Neural cell (in vitro differentiated cells): ENCODE measurements around the gene TMEM258. TPM values are rescaled to one million over a fixed set of nuclear protein-coding genes. Genes with fewer than 3 reads are reported as not detected.

Experiments
- H2AFZ ChIP-seq: fragments of 200-600, 300-800 bp; sonication (generic), shearing (Covaris generic); 2 replicates; pipeline ENCODE4 v1.6.0; 2014; ENCODE audit warnings: low read depth, mild to moderate bottlenecking, antibody characterized with exemption, low read length, moderate library complexity
- H3F3A ChIP-seq: fragments of 200-600 bp; shearing (Covaris generic); 2 replicates; pipeline ENCODE4 v1.6.1; 2016; ENCODE audit warnings: mild to moderate bottlenecking, moderate library complexity, mixed read lengths, antibody characterized with exemption, low read length; ENCODE audit not compliant: insufficient read depth, poor library complexity, severe bottlenecking
- H3K27ac ChIP-seq: fragments of 200-600, 300-800 bp; sonication (generic), shearing (Covaris generic); 2 replicates; pipeline ENCODE4 v1.5.1; 2014; ENCODE audit warnings: mild to moderate bottlenecking, low read length, moderate library complexity
- H3K27me3 ChIP-seq: fragments of 300-800, 200-600 bp; sonication (generic), shearing (Covaris generic); 2 replicates; pipeline ENCODE4 v1.6.0; 2014; ENCODE audit warnings: mild to moderate bottlenecking, low read depth, low read length, moderate library complexity; ENCODE audit not compliant: insufficient read depth
- H3K36me3 ChIP-seq: fragments of 300-800, 200-600 bp; sonication (generic), shearing (Covaris generic); 2 replicates; pipeline ENCODE4 v1.5.1; 2014; ENCODE audit warnings: mild to moderate bottlenecking, antibody characterized with exemption, low read length, moderate library complexity; ENCODE audit not compliant: insufficient read depth
- H3K4me2 ChIP-seq: fragments of 300-800, 200-600 bp; sonication (generic), shearing (Covaris generic); 2 replicates; pipeline ENCODE4 v1.6.0; 2014; ENCODE audit warnings: mild to moderate bottlenecking, low read length
- H3K4me3 ChIP-seq: fragments of 300-800, 200-600 bp; sonication (generic), shearing (Covaris generic); 2 replicates; pipeline ENCODE4 v1.5.1; 2014; ENCODE audit warnings: mild to moderate bottlenecking, low read length, moderate library complexity
- H3K79me2 ChIP-seq: fragments of 200-600 bp; shearing (Covaris generic); replicated peaks from 2 replicates; pipeline ENCODE4 v1.6.0; 2014; ENCODE audit warnings: mild to moderate bottlenecking, low read length, moderate library complexity; ENCODE audit not compliant: insufficient read depth
- H3K9ac ChIP-seq: fragments of 300-800, 200-600 bp; sonication (generic), shearing (Covaris generic); 2 replicates; pipeline ENCODE4 v1.6.1; 2016; ENCODE audit warnings: mild to moderate bottlenecking, low read length, mixed read lengths
- H3K9me2 ChIP-seq: fragments of 200-600 bp; shearing (Covaris generic); 2 replicates; pipeline ENCODE4 v1.6.1; 2016; ENCODE audit warnings: mild to moderate bottlenecking, low read length, mixed read lengths; ENCODE audit not compliant: insufficient read depth
- H3K9me3 ChIP-seq: fragments of 200-600, 300-800 bp; sonication (generic), shearing (Covaris generic); 2 replicates; pipeline ENCODE4 v1.6.1; 2016; ENCODE audit warnings: mild to moderate bottlenecking, mixed run types, low read length, moderate library complexity, mixed read lengths
- H4K20me1 ChIP-seq: fragments of 200-600 bp; shearing (Covaris generic); 2 replicates; pipeline ENCODE4 v1.6.1; 2016; ENCODE audit warnings: mild to moderate bottlenecking, mixed run types; ENCODE audit not compliant: insufficient read depth
- EP300 ChIP-seq: fragments of 450-650 bp; conservative IDR thresholded peaks from 2 replicates; pipeline ENCODE4 v1.6.1; 2014; ENCODE audit warnings: antibody characterized with exemption, mild to moderate bottlenecking, moderate library complexity; ENCODE audit not compliant: poor library complexity, severe bottlenecking
- EZH2 ChIP-seq: fragments of 200-600, 300-800 bp; shearing (Covaris generic), sonication (generic); IDR thresholded peaks from 2 replicates; pipeline ENCODE4 v1.6.1; 2014; ENCODE audit warnings: antibody characterized with exemption, low read length, borderline replicate concordance, mild to moderate bottlenecking; ENCODE audit not compliant: insufficient read depth, poor library complexity, severe bottlenecking
- MXI1 ChIP-seq: fragments of 450-650 bp; conservative IDR thresholded peaks from 2 replicates; pipeline ENCODE4 v1.6.1; 2014; ENCODE audit warnings: antibody characterized with exemption, mild to moderate bottlenecking; ENCODE audit not compliant: poor library complexity, severe bottlenecking
- POLR2AphosphoS5 ChIP-seq: IDR thresholded peaks from 2 replicates; pipeline ENCODE4 v1.6.1; 2012
- RAD21 ChIP-seq: fragments of 450-650 bp; conservative IDR thresholded peaks from 2 replicates; pipeline ENCODE4 v1.6.1; 2014; ENCODE audit warnings: antibody characterized with exemption, mild to moderate bottlenecking, moderate library complexity
- SMC3 ChIP-seq: fragments of 450-650 bp; conservative IDR thresholded peaks from 2 replicates; pipeline ENCODE4 v1.6.1; 2014; ENCODE audit warnings: antibody characterized with exemption, mild to moderate bottlenecking, moderate library complexity; ENCODE audit not compliant: poor library complexity
- TAF1 ChIP-seq: IDR thresholded peaks from 2 replicates; pipeline ENCODE4 v1.6.1; 2012; ENCODE audit warnings: low read depth
- polyA plus RNA-seq: library from polyadenylated mRNA; depleted of rRNA; stranded (reverse); fragments of >200 nt; gene quantifications from 2 replicates; pipeline ENCODE4 v1.2.3, GENCODE V29; 2014
- TF ChIP-seq, protein P1 (sequence below): IDR thresholded peaks from 2 replicates; pipeline ENCODE4 v1.6.1; 2012; ENCODE audit warnings: borderline replicate concordance
- TF ChIP-seq, protein P2 (sequence below): fragments of 450-650 bp; IDR thresholded peaks from 2 replicates; pipeline ENCODE4 v1.5.1; 2014; ENCODE audit warnings: antibody characterized with exemption, mild to moderate bottlenecking, moderate library complexity; ENCODE audit not compliant: poor library complexity, severe bottlenecking

The TMEM258 gene
- polyA plus RNA-seq, 1 donor from 2014 or later, result 134 TPM

DNA sequence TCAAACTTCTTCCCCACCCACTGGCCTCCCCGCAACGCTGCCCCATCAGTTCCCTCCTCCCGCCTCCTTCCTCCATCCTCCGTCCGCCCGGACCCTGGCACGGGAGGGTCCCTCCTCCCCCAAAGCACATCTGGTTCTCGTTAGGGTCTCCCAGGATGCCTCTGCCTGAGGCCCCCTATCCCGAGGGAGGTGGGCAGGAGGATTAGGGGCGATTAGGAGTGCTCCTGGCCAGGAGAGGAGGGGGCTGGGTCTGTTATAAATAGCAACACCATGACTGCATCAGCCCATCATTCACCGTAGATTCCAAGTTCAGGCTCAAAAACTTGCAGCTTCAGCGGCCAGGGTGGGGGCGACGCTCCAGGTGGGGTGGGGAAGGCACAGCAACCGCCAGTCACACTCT lies 29.6 kb downstream of the TMEM258 start:
- no peaks in the 10 kb centered on the region for H3F3A ChIP-seq
- no peak overlapping the region for H2AFZ ChIP-seq
- H3K9me3 ChIP-seq, result no peaks in the 10 kb centered on the region
- H3K4me2 ChIP-seq, result no peak overlapping the region
- no peak overlapping the region for H3K4me3 ChIP-seq
- H3K27me3 ChIP-seq, result no peaks in the 10 kb centered on the region
- TF ChIP-seq MXI1 (no peak), TAF1 (no peak), RAD21 (no peak), EP300 (no peak), POLR2AphosphoS5 (no peak), EZH2 (no peak), SMC3 (no peak)
- TF ChIP-seq, protein P1, sequence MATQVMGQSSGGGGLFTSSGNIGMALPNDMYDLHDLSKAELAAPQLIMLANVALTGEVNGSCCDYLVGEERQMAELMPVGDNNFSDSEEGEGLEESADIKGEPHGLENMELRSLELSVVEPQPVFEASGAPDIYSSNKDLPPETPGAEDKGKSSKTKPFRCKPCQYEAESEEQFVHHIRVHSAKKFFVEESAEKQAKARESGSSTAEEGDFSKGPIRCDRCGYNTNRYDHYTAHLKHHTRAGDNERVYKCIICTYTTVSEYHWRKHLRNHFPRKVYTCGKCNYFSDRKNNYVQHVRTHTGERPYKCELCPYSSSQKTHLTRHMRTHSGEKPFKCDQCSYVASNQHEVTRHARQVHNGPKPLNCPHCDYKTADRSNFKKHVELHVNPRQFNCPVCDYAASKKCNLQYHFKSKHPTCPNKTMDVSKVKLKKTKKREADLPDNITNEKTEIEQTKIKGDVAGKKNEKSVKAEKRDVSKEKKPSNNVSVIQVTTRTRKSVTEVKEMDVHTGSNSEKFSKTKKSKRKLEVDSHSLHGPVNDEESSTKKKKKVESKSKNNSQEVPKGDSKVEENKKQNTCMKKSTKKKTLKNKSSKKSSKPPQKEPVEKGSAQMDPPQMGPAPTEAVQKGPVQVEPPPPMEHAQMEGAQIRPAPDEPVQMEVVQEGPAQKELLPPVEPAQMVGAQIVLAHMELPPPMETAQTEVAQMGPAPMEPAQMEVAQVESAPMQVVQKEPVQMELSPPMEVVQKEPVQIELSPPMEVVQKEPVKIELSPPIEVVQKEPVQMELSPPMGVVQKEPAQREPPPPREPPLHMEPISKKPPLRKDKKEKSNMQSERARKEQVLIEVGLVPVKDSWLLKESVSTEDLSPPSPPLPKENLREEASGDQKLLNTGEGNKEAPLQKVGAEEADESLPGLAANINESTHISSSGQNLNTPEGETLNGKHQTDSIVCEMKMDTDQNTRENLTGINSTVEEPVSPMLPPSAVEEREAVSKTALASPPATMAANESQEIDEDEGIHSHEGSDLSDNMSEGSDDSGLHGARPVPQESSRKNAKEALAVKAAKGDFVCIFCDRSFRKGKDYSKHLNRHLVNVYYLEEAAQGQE, result no peak
- TF ChIP-seq, protein P2, sequence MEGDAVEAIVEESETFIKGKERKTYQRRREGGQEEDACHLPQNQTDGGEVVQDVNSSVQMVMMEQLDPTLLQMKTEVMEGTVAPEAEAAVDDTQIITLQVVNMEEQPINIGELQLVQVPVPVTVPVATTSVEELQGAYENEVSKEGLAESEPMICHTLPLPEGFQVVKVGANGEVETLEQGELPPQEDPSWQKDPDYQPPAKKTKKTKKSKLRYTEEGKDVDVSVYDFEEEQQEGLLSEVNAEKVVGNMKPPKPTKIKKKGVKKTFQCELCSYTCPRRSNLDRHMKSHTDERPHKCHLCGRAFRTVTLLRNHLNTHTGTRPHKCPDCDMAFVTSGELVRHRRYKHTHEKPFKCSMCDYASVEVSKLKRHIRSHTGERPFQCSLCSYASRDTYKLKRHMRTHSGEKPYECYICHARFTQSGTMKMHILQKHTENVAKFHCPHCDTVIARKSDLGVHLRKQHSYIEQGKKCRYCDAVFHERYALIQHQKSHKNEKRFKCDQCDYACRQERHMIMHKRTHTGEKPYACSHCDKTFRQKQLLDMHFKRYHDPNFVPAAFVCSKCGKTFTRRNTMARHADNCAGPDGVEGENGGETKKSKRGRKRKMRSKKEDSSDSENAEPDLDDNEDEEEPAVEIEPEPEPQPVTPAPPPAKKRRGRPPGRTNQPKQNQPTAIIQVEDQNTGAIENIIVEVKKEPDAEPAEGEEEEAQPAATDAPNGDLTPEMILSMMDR, result no peak
- H3K27ac ChIP-seq, result no peak overlapping the region
- H3K36me3 ChIP-seq, result no peaks in the 10 kb centered on the region
- H4K20me1 ChIP-seq, result no peaks in the 10 kb centered on the region
- no peak overlapping the region for H3K9ac ChIP-seq
- H3K79me2 ChIP-seq, result no peaks in the 10 kb centered on the region
- H3K9me2 ChIP-seq, result no peaks in the 10 kb centered on the region

DNA sequence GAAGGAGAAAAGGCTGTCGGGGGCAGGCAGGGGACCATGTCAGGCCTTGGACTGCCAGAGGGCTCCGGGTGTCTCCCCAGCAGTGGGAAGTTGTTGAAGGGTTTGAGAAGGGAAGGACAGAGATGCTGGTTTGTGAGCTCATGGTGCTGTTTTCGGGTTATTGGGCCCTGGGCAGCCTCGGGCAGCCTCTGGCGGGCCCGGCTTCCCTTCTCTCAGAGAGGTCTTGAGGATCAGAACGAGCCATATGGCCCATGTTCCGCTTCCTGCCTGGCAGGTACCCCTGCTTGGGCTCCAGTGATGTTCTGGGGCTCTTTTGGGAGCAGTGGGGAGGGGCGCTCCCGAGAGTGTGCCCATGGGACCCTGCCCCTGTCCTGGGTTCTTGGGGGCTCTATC lies 30.2 kb downstream of the TMEM258 start:
- no peaks in the 10 kb centered on the region for H3K9me3 ChIP-seq
- H3K4me3 ChIP-seq, result no peak overlapping the region
- no peaks in the 10 kb centered on the region for H3K27me3 ChIP-seq
- H3K4me2 ChIP-seq, result no peak overlapping the region
- no peak overlapping the region for H3K27ac ChIP-seq
- H4K20me1 ChIP-seq, result no peaks in the 10 kb centered on the region
- no peaks in the 10 kb centered on the region for H3F3A ChIP-seq
- H2AFZ ChIP-seq, result no peak overlapping the region
- no peak for TF ChIP-seq POLR2AphosphoS5
- no peak for TF ChIP-seq RAD21
- no peak for TF ChIP-seq TAF1
- no peak for TF ChIP-seq EZH2
- no peak for TF ChIP-seq EP300
- TF ChIP-seq MXI1, result no peak
- H3K9ac ChIP-seq, result no peak overlapping the region
- no peaks in the 10 kb centered on the region for H3K79me2 ChIP-seq
- no peaks in the 10 kb centered on the region for H3K9me2 ChIP-seq
- H3K36me3 ChIP-seq, result no peaks in the 10 kb centered on the region
